Panc1 (cell line): ENCODE results near the gene USP5. TPM values are rescaled to one million over a fixed set of nuclear protein-coding genes. Genes with fewer than 3 reads are reported as not detected.

Experiments used
- ATAC-seq: fragments of 200-7000 bp; cut with Tn5 transposase; 2 replicates; pipeline ENCODE4 v1.9.1; 2020; ENCODE audit warnings: mild to moderate bottlenecking, moderate library complexity
- BruUV-seq: library from RNA; stranded (reverse); fragments of 400-500 nt; replicated peaks from 2 replicates; lab custom pipeline; 2021; lab: Mats Ljungman, UMichigan
- CTCF ChIA-PET: fragments of 300-600 bp; sonication (Branson Sonifier 250); formaldehyde crosslinking; loops from one replicate; lab custom pipeline; 2022; ENCODE audit warnings: antibody characterized with exemption; lab: Charles Lee
- POLR2A ChIA-PET: fragments of 300-600 bp; sonication (Branson Sonifier 250); formaldehyde crosslinking; loops from one replicate; lab custom pipeline; 2022; ENCODE audit warnings: antibody characterized with exemption; lab: Charles Lee
- DNase-seq: peaks from one replicate; pipeline ENCODE4 v3.0.0-alpha.2; 2010; ENCODE audit warnings: low read depth, low spot score
- H3K27ac ChIP-seq: 2 replicates; pipeline ENCODE4 v1.5.1; 2011; ENCODE audit warnings: mild to moderate bottlenecking, low read length, inconsistent platforms
- H3K27me3 ChIP-seq: fragments of 200-500 bp; sonication (Bioruptor generic); 2 replicates; pipeline ENCODE4 v1.6.0; 2014; ENCODE audit warnings: low read length, inconsistent platforms; ENCODE audit not compliant: control insufficient read depth, insufficient read depth
- H3K36me3 ChIP-seq: fragments of 200-500 bp; sonication (Bioruptor generic); 2 replicates; pipeline ENCODE4 v1.5.1; 2014; ENCODE audit warnings: inconsistent platforms, mild to moderate bottlenecking, low read length, moderate library complexity; ENCODE audit not compliant: control insufficient read depth, insufficient read depth
- H3K4me1 ChIP-seq: 2 replicates; pipeline ENCODE4 v1.5.1; 2011; ENCODE audit warnings: inconsistent platforms, mild to moderate bottlenecking, low read length, moderate library complexity; ENCODE audit not compliant: control insufficient read depth, insufficient read depth
- H3K4me3 ChIP-seq, 2 experiments: 2 replicates each; pipeline ENCODE4 v1.5.1; 2011 to 2012; ENCODE audit warnings: low read depth in 2 of 2, low read length in 2 of 2, mild to moderate bottlenecking in 2 of 2, inconsistent platforms in 1 of 2, moderate library complexity in 1 of 2
- H3K9me3 ChIP-seq: fragments of 200-500 bp; sonication (Bioruptor generic); 2 replicates; pipeline ENCODE4 v1.5.1; 2014; ENCODE audit warnings: low read depth, mild to moderate bottlenecking, inconsistent platforms, low read length, moderate library complexity; ENCODE audit not compliant: control insufficient read depth, insufficient read depth
- CTCF ChIP-seq: fragments of 450-650 bp; IDR thresholded peaks from 2 replicates; pipeline ENCODE4 v1.5.1; 2017; ENCODE audit warnings: mild to moderate bottlenecking
- POLR2AphosphoS5 ChIP-seq: IDR thresholded peaks from 2 replicates; pipeline ENCODE4 v1.6.1; 2012; ENCODE audit warnings: mild to moderate bottlenecking, low read depth, low read length, moderate library complexity
- REST ChIP-seq, 2 experiments: IDR thresholded peaks; 2 replicates each; pipeline ENCODE4 v1.6.1; 2011 to 2012; ENCODE audit warnings: low read depth in 2 of 2, control low read depth in 1 of 2, low read length in 1 of 2, mild to moderate bottlenecking in 1 of 2, moderate library complexity in 1 of 2; ENCODE audit not compliant: insufficient read depth in 1 of 2
- SIN3A ChIP-seq: IDR thresholded peaks from 2 replicates; pipeline ENCODE4 v1.6.1; 2012; ENCODE audit warnings: low read depth, mild to moderate bottlenecking, low read length, moderate library complexity, borderline replicate concordance; ENCODE audit not compliant: insufficient read depth
- TCF7L2 ChIP-seq: IDR thresholded peaks from 2 replicates; pipeline ENCODE4 v1.6.1; 2011; ENCODE audit warnings: mild to moderate bottlenecking, low read depth, low read length, inconsistent platforms
- in situ Hi-C: cut with HindIII; loops from 2 replicates; pipeline ENCODE4 v1.10.0; 2016; ENCODE audit warnings: low sequenced_read_pairs, low pct_unique_long_range_greater_than_20kb
- intact Hi-C: fragments of 100-400 bp; cut with micrococcal nuclease; formaldehyde crosslinking; loops from one replicate; pipeline ENCODE4 v1.10.0; 2022; ENCODE audit not compliant: unreplicated experiment
- total RNA-seq: library from RNA; stranded (reverse); gene quantifications from one replicate; pipeline ENCODE4 v1.2.1, GENCODE V29; 2021; ENCODE audit not compliant: unreplicated experiment

The USP5 gene
- total RNA-seq, 1 experiment from 2014 or later, result 104 TPM

GRCh38 chr12:6867413-6868210 is 15.7 kb downstream of the USP5 start, which contains the start of gene TPI1:
TPI1 (plus strand) TSS chr12:6867531; CDS start chr12:6867567, 36 bp downstream.
- H3K4me1 ChIP-seq, result peaks cover 28% of the 10 kb centered on the region

GRCh38 chr12:6868211-6869048 is 16.5 kb downstream of the USP5 start:
- ATAC-seq, result no peak
- ChIA-PET POLR2A (interaction anchor here (0.6 kb wide), 1 partner anchor 444 kb away, joined by 5 read pairs; no protein-coding TSS in a partner anchor), CTCF (interaction anchor here (1.3 kb wide), 1 partner anchor 23 kb away, joined by 4 read pairs; no protein-coding TSS in a partner anchor)
- peak overlapping the region; percentile 61 to 92 for H3K4me3 ChIP-seq
- intact Hi-C loops, result no loop called here
- H3K27ac ChIP-seq, result peak overlapping the region; percentile 72
- no peak for DNase-seq
- BruUV-seq, result no TSS peak
- in situ Hi-C loops, result no loop called here
- TF ChIP-seq CTCF, result no peak
- TF ChIP-seq REST (IDR thresholded peaks at IDR 0.05; ENCODE audit: insufficient read depth in 1 of 2, low read depth in 2 of 2, low read length in 1 of 2), result no peak
- no peak for TF ChIP-seq SIN3A
- no peak for TF ChIP-seq POLR2AphosphoS5
- no peak for TF ChIP-seq TCF7L2
- H3K4me1 ChIP-seq, result peaks cover 28% of the 10 kb centered on the region
- H3K27me3 ChIP-seq, result no peaks in the 10 kb centered on the region
- H3K36me3 ChIP-seq, result peaks cover 6% of the 10 kb centered on the region; the same call in 1 of the 2 replicates
- no peaks in the 10 kb centered on the region for H3K9me3 ChIP-seq

More at GRCh38 chr12:6867413-6868210, 15.7 kb downstream of the USP5 start, which contains the start of gene TPI1:
- Histone ChIP-seq H3K27me3 (no peaks in the 10 kb centered on the region), H3K9me3 (no peaks in the 10 kb centered on the region), H3K27ac (peak within 1 kb of the TSS; percentile 82), H3K36me3 (peaks cover 6% of the 10 kb centered on the region; the same call in 1 of the 2 replicates), H3K4me3 (peak within 1 kb of the TSS; percentile 61 to 92)
- ChIA-PET CTCF (no interaction called here), POLR2A (interaction anchor here (0.6 to 0.9 kb wide), 7 partner anchors 15 to 179 kb away, joined by 3 to 17 read pairs (median 8); partner anchors contain the start of genes PTMS, USP5 and ZNF384)
- DNase-seq (no peak), ATAC-seq (peak; percentile 78)
- TF ChIP-seq SIN3A (peak; percentile 71; the same call in 1 of the 2 replicates), POLR2AphosphoS5 (peak; percentile 97), REST (IDR thresholded peaks at IDR 0.05; ENCODE audit: insufficient read depth in 1 of 2, low read depth in 2 of 2, low read length in 1 of 2) (no peak)
- intact Hi-C loops, result no loop called here
- in situ Hi-C loops, result no loop called here
- no TSS peak for BruUV-seq
